Measurements from ENCODE around the gene CBX4.

Gene CBX4

DNA sequence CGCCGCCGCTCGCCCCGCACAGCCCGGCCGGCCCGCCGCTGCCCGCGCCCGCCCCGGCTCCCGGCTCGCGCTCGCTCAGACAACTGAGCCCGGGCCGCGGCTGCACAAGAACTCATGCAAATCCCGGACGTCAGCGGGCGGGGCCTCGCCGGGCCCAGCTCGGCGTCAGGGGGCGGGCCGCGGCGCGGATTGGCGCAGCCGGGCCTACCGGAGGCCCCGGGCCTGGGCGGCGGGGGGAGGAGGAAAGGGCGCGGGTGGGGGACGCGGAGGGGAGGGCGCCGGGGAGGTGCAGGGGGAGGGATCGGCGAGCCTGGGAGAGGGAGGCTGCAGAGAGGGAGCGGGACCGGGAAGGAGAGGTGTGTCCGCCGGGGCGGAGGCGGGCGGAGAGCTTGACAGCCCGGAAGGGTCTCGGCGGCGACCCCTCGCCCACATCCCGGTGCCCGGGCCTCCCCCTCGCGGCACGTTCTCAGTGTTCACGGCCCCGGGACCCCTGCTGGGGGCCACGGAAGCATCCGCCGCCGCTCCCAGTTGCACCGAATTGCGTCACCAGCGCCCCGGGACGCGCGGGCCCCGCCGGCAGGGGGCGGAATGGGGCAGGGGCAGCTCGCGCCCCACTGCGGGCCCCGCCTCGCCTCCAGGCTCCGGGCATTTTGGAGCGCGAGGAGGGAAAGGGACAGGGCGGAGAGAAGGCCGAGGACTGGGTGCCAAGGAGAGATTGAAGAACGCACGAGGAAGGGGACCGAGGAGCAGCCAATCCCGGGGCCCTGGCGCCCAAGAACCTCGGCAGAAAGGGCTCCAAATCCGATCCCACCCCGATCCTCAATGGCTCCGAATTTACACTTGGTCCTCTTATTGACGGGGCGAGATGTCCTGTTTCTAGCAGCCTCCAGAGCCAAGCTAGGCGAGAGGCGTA lies at the start of gene CBX4:
Gene CBX4, minus strand, starts transcription at position 85 of the 913 bp plus-strand sequence. CDS start 189 bp downstream, outside the sequence.
- peak; percentile 95 for DNase-seq

DNA sequence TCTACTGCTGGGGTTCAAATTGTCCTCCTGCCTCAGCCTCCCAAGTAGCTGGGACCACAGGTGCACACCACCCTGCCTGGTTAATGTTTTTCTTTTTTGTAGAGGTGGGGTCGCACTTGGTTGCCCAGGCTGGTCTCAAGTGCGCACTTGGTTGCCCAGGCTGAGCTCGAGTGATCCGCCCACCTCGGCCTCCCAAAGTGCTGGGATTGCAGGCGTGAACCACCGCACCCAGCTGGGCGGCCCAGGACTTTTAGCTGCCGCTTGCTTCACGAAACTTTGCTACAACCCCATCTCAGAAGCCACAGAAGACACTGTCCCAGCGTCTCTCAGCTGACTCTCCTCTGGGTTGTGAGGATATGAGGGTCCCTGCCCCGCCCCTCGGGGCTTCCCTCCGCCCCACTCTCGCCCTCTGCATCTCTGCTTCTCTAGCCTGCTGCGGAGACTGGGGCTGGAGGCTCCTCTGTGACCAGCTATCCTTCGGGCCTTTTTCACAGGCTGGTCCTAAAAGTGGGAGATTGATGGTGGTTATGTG lies 48.8 kb upstream of the CBX4 start:
- no peak for DNase-seq

DNA sequence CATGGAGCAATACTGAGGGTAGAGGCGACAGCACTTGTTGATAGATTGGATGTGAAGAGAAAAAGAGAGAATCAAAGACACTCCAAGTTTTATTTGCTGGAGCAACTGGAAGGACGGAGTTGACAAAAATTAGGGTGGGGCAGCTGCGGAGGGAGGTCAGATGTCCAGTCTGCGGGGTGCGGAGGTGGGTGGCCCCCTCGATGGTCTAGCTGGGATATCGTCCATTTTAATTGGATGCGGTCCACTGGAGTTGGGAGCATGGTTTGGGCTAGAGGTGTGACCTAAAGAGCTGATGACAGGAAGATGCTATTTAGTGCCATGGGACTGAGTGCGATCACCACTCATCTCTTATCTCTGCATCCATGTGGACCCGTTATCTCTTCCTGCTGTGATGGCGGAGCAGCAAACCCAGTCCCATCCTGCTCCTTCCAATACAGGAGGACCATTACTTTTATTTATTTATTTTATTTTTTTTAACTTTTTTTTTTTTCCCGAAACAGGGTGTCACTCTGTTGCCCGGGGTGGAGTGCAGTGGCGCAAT lies 48.3 kb upstream of the CBX4 start:
- no peak for DNase-seq

DNA sequence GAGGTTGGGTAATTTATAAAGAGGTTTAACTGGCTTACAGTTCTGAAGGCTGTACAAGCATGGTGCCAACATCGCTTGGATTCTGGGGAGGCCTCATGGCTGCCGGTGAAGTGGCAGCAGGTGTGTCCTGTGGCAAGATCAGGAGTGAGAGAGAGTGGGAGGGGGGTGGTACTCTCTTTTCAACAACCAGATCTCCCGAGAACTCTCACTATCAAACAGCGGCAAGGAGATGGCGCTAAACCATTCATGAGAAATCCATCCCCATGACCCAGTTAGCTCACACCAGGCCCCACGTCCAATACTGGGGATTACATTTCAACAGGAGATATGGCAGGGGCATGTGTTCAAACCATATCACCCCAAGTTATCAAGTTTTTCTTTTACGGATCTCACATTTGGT lies 44.0 kb upstream of the CBX4 start:
- no peak for DNase-seq

DNA sequence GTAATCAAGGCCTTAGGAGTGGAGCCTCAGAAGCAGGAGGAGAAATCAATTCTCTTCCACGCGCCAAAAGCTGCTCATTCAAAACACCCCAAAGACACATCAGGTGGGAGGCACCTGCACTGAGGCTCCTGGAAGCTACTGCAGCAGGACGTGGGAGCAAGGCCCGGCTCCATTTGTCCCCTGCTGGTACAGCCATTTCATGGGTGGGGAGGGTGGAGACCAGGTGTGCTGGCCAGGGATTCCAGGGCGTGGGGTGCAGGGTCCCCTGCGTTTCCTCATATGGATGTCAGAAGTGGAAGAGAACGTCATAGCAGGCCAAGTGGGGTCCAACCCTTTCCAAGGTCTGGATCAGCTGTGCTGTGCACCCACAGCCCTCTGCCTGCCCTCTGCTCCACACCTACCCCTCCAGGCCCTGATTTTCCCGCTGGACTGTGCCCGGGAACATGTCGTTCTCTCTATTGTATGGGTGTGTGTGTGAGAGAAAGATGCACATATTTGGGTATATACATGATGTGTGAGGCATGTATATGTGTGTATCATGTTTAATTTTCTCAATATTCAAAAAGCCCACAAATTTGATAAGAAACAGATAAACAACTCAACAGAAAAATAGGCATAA lies 39.2 kb upstream of the CBX4 start:
- no peak for DNase-seq

DNA sequence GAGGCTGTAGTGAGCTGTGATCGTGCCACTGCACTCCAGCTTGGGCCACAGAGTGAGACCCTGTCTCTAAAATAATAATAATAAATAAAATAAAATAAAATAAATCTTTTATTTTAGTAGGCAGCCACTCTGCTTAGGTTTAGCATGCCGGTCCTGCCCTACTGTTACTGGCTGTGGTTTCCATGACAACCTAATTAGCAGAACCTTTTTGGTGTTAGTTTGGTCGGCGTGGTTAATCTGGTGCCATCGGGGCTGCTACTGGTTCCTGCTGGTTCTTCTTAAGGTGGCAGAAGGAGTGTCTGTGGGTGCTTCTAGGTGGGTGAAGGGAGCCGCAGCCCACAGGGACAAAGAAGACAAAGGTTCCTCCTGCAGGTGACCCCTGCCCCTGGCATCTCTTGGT lies 37.8 kb upstream of the CBX4 start:
- no peak for DNase-seq

DNA sequence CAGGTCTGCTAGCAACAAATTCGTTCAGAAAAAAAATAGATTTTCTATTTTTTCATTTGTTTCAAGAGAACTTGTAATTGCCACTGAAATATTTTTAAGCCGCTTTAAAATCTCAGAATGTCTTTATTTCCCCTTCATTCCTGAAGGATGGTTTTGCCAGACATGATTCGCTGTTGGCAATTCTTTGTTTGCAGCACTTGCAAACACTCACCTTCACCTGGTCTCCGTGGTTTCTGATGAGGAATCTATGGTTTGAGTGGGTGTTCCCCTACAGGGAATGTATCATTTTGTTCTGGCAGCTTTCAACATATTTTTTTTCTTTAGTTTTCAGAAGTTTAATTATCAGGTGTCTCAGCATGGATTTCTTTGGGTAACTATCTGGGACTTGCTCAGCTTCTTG lies 36.3 kb upstream of the CBX4 start:
- DNase-seq = no peak

DNA sequence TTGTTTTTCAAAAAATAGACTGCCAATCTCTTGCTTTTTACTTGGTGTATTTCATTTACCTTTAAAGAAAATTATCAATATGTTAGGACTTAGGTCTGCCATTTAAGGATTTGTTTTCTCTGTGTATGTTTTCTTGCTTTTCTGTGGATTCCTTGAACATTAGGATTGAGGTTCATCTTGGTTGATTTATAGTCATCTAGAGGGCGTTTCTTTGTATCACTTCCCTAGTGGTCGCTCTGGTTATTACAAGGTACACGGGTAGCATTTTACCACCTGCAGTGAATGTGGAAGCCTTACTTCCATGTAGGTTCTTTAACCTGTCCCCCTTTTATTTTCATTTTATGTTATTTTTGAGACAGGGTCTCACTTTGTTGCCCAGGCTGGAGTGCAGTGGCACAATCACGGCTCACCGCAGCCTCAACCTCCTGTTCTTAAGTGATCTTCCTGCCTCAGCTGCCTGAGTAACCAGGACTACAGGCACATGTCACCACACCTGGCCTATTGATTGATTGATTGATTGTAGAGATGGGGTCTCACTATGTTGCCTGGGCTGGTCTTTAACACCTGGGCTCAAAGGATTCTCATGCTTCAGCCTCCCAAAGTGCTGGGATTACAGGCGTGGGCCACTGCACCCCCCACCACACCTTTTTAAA lies 35.2 kb upstream of the CBX4 start:
- peak; percentile 81 for DNase-seq

DNA sequence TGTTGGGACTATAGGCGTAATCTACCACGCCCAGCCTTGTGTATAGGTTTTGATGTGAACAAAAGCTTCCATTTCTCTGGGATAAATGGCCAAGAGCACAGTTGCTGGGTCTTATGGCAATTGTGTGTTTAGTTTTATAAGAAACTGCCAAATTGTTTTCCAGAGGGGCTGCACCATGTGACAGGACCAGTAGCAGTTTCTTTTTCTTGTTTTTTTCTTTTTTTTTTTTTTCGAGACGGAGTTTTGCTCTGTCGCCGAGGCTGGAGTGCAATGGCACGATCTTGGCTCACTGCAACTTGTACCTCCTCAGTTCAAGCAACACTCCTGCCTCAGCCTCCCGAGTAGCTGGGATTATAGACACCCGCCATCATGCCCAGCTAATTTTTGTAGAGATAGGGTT lies 34.3 kb upstream of the CBX4 start:
- DNase-seq = no peak

DNA sequence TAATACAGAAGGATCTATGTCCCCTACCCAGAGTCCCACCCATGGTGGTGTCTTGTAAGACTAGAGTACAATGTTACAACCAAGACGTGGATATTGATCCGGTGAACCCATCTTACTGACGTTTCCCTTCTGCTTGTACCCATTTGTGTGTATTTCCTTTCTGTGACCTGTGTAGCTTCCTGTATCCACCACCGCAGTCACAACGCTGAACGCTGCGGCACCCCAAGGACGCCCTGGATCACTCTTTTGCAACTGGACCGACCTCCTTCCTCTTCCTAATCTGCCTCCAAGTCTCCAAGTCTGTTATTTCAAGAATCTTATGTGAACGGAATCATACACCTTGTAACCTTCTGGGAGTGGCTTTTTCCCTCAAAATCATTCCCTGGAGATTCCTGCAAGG lies 33.5 kb upstream of the CBX4 start:
- DNase-seq = no peak

DNA sequence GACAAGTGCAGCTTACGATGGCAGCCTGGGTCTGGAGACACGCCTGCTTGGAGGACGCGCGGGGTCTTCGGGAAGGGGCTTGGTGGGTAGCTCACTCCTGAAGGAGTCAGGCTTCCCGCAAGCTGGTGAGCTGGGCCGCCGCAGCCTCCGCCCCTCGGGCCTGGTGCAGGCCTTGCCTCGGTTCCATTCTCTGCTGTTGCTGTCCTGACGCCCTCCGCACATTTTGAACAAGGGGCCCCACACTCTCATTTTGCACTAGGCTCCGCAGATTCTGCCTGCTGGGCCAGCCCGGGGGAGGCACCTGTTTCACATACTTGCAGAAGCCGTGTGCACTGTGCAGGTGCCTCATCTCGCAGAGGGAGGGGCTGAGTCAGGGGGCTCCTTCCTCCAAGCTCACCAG lies 31.9 kb upstream of the CBX4 start:
- no peak for DNase-seq

DNA sequence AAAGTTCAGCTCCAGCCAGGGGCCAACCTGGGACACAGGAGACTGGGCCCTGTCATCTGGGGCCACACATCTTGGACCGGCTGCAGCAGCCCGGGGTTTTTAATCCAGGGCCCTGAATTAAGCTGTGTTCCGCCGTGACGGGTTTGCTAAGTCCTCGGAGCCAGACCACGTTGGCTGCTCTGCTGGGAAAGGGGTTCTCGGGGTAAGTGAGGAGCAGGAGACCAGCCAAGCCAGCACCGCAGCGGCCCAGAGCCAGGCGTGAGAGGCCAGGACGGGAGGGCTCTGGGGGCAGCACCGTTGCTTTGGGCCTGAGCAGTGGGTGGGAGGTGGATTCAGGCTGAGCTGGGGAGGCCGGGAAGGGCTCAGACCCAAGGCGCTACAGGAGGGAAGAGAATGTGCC lies 31.3 kb upstream of the CBX4 start:
- DNase-seq = no peak

DNA sequence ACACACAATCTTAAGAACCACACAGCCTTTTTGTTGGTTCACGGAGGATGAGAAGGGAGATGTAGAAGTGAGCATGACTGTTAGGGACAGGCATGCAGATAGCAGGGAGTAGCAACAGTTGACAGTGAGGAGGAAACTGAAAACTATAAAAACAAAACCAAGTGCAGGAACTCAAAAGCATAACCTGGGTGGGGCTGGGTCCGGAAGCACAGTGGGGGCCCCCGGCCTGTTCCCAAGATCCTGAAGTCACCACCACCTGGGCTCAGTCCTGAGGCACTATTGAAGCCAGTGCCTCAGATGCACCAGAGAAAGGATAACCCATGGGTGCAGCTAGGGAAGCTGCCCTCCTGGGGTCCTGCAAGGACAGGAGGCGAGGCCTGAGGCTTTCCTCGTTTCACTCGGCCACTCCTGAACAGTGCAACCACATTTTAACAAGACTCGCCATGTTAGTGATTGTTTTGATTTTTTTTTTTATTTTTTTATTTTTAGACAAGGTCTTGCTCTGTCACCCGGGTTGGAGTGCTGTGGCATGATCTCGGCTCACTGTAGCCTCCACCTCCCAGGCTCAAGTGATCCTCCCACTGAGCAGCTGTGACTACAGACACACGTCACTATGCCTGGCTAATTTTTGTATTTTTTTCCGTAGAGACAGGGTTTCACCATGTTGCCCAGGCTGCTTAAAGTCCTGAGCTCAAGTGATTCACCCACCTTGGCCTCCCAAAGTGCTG lies 27.7 kb upstream of the CBX4 start:
- DNase-seq = no peak

DNA sequence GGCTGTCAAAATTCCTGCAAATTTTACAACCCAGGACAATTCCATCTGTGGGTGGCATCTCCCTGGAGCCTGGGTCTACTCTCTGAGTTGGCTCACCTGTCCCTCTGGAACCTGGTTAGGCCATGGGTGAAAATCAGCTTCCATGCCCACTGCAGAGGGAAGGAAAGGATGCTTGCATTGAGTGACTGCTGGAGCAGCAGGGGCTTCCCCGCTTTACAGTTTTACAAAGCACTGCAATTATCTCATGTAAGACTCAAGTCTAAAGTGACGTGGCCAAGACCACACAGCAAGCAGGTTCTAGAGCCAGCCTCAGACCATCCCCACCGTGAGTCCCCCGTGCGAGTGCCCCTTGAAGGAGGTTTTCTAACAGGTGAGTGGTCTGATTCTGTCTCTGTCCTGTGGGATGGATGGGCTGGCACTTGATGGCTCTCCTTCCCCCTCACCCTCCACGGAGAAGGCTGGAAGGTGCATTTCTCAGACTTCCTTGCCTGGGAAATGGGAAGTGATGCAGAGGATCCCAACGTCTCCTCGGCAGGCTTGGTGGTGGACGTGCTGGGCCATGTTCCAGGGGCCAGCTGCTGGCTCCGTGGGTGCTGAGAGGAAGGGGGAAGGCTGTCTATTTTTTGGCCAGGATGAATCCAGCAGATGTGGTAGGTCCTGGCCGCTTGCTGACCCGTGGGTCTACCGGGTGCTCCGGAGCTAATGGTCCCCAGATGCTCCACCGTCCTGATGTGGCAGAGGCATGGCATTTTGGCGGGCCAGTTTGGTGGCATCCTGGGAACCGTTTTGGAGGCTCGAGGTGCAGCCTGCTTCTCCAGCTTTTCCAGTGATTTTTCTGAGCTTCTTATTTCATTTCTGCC lies 26.3 kb upstream of the CBX4 start:
- DNase-seq = no peak

DNA sequence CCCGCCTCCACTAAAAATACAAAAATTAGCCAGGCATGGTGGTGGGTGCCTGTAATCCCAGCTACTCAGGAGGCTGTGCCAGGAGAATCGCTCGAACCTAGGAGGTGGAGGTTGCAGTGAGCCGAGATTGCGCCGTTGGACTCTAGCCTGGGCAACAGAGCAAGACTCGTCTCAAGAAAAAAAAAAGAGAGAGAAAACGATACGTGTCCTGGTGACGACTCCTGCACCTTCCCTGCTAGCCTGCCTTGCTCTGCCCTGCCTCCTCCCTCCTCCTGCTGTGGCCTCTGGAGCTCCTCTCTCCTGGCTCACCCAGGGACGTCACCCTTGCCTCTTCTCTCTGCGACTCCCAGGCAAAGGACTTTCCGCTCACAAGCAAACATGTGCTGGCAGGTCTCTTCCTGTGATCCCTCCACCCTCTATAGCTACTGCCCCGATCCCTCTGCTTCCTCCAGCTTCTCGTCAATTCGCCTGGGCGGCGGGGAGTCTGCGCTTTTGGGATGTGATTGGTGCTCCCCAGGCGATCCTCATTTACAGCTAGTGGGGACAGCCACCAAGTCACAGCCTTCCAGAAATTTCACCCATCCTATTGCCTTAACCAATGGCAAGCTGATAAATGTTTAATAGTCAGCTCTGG lies 25.5 kb upstream of the CBX4 start:
- no peak for DNase-seq

DNA sequence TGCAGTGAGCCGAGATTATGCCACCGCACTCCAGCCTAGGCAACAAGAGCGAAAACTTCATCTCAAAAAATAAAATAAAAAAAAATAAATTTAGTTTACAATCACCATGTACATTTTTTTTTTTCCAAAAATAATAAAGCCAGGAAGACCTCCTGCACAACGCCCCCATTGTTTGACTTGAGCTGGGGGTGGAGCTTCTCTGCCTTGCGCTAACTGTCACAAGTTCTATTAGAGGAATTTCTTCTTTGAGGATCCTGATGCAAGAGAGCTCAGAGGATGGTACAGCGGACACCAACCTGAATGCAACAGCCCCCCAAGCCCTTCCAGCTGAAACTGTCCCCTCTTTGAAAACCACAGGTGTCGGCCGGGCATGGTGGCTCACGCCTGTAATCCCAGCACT lies 24.9 kb upstream of the CBX4 start:
- no peak for DNase-seq

DNA sequence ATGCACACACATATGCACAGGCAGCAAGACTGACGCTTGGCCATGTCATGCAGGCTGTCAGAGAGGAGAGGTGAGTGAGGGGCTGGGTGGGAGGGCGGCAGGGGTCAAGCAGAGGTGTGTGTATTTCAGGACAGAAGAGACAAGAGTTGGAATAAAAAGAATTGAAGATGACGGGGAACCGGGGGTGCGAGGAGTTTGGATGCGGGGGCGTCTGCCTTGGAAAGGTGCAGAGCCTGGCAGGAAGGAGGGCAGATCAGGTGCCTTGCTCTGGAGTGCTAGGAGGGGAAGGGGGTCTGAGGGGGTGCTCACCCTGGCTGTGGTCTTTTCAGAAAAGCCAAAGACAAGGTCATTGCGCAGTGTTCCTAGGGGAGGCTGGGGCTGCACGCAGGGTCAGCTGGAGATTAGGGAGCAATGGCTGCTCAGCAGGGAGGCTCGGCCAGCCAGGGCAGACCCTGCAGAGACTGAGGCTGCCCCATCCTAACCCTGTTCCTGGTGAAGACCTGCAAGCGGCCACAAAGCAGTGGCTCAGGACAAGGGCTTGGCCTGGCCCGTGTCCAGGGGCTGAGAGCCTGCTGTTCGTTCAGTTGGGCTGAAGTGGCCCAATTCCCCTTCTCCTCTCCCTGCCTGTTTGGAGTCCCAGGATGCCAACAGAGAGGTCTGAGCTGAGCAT lies 23.7 kb upstream of the CBX4 start:
- no peak for DNase-seq

DNA sequence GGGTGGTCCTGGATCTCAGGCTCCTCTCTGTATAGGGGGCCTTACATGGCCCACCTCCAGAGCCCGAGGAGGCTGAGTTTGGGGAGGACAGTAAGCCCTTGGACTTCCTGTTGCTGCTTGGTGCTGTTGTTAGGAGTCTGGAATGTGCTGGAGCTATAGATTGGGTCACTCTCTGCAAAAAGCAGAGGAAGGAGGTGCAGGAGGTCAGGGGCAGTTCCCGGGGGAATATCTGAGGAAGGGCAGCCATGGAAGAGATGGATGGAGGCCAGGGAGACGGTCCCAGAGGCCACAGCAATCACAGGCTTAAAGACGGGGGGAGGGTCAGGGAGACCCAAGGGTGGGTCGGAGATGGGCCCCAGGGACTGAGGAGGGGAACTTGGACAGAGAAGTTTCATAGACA lies 23.0 kb upstream of the CBX4 start:
- no peak for DNase-seq

DNA sequence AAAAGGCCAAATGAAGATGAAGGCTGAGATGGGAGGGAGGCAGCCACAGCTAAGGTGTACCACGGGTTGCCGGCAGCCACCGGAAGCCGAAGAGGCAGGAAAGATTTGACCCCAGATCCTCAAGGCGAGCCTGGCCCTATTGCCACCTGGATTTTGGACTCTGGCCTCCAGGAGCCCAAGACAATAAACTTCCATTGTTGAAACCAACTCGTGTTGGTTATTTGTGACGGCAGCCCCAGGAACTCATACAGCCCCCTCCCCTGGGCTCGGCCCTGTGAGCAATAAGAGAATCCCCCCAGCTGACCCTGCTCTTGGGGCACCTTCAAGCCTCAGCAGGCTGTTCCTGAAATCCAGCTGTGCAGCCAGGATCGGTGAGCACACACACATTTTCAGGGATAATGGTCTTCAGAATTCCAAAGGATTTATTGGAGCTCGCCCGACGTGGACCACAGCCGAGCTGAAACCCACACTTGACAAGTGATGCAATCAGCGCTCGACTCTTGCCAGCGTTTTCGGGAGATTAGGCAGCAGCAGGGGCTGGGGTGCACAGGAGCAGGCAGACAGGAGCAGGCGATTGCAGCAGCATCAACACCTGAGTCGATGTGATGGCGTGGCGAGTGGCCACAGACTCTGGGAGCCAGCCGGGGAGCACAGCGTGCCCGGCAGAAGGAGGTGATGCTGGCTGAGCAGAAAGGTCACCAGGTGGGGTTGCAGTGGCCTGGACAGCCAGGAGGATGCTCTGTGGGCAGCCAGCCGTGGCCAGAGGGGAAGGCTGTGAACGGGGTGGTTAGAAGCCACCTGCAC lies 22.4 kb upstream of the CBX4 start:
- DNase-seq = no peak

All from hematopoietic multipotent progenitor cell treated with erythropoietin and hydrocortisone succinate and interleukin-3 and kit ligand, for 6 days (in vitro differentiated cells).